Measurements from ENCODE around the gene RNGTT. TPM values are rescaled to one million over a fixed set of nuclear protein-coding genes. Genes with fewer than 3 reads are reported as not detected.

The RNGTT gene
- total and polyA plus RNA-seq, 8 donors, result 1.8 to 31.6 (median 5.8) TPM

- Histone ChIP-seq H3K36me3 (no peaks in the 10 kb centered on the region), H3K27ac (no peak overlapping the region), H3K4me1 (no peaks in the 10 kb centered on the region), H3K9me3 (no peaks in the 10 kb centered on the region), H3K27me3 (no peaks in the 10 kb centered on the region), H3K4me3 (no peak overlapping the region)
- intact Hi-C loops (cut with DNase I; ENCODE audit: low total_unique reads), result no loop called here
- no peak for DNase-seq
- no peak for TF ChIP-seq POLR2AphosphoS5 (IDR thresholded peaks at IDR 0.05)
- TF ChIP-seq POLR2A (IDR thresholded peaks at IDR 0.05), result no peak
- TF ChIP-seq EP300 (IDR thresholded peaks at IDR 0.05), result no peak
- no peak for TF ChIP-seq CTCF (IDR thresholded peaks at IDR 0.05)
- 90 to 94% (median 93%) methylated on average over 7 of the region's 7 CpGs for WGBS, 5 donors
Measured at GRCh38 chr6:88619951-88620350, 343.5 kb downstream of the RNGTT start.

GRCh38 chr6:88616380-88616779, 347.0 kb downstream of the RNGTT start:
- H3K4me1 ChIP-seq, result no peaks in the 10 kb centered on the region
- TF ChIP-seq CTCF (IDR thresholded peaks at IDR 0.05) (no peak), EP300 (IDR thresholded peaks at IDR 0.05) (no peak), POLR2A (IDR thresholded peaks at IDR 0.05) (no peak), POLR2AphosphoS5 (IDR thresholded peaks at IDR 0.05) (no peak)
- no peaks in the 10 kb centered on the region for H3K27me3 ChIP-seq
- H3K27ac ChIP-seq, result no peak overlapping the region
- 89 to 95% (median 93%) methylated on average over 1 of the region's 1 CpG for WGBS, 5 donors
- H3K36me3 ChIP-seq, result peaks cover 0 to 17% (median 12%) of the 10 kb centered on the region in 4 donors
- intact Hi-C loops (cut with DNase I; ENCODE audit: low total_unique reads), result no loop called here
- no peak overlapping the region for H3K4me3 ChIP-seq
- no peaks in the 10 kb centered on the region for H3K9me3 ChIP-seq
- DNase-seq, result no peak

DNA sequence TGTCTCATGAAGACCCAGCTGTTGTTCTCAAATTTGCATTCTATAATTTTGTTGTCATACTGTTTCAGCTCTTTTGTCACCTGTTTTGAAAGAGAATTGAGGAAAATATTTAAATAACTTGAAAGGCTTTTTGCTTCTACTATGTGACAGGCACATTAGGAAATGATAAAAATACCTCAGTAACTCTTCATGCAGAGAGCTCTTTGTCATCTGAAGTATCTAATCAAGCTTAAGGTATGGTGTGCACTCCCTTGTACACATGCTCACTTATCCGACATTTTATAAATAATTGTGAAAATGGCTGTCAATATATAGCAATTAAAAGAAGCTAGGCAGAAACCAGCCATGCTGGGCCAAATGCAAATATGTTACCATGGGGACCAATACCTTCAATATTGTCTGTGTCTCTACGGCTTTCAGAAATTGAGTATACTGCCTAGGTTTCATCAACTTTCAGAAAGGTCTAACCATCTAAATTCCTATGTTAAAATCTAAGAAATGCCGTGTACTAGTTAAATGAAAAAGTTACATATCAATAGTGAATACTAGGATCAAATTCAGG, 349.0 kb downstream of the RNGTT start:
- DNase-seq, result no peak
- Histone ChIP-seq H3K27ac (no peak overlapping the region), H3K4me1 (no peaks in the 10 kb centered on the region), H3K36me3 (peaks cover 0 to 18% (median 16%) of the 10 kb centered on the region in 4 donors), H3K9me3 (no peaks in the 10 kb centered on the region), H3K4me3 (no peak overlapping the region), H3K27me3 (no peaks in the 10 kb centered on the region)
- 94 to 98% (median 96%) methylated on average over 3 of the region's 3 CpGs for WGBS, 5 donors
- intact Hi-C loops (cut with DNase I; ENCODE audit: low total_unique reads), result no loop called here
- no peak for TF ChIP-seq POLR2AphosphoS5 (IDR thresholded peaks at IDR 0.05)
- TF ChIP-seq EP300 (IDR thresholded peaks at IDR 0.05), result no peak
- no peak for TF ChIP-seq POLR2A (IDR thresholded peaks at IDR 0.05)
- no peak for TF ChIP-seq CTCF (IDR thresholded peaks at IDR 0.05)

- no peak for TF ChIP-seq POLR2AphosphoS5 (IDR thresholded peaks at IDR 0.05)
- no peak for TF ChIP-seq POLR2A (IDR thresholded peaks at IDR 0.05)
- no peak for TF ChIP-seq CTCF (IDR thresholded peaks at IDR 0.05)
- TF ChIP-seq EP300 (IDR thresholded peaks at IDR 0.05), result no peak
Measured at GRCh38 chr6:88612631-88613030, 350.8 kb downstream of the RNGTT start.

More at GRCh38 chr6:88612631-88613030, 350.8 kb downstream of the RNGTT start:
- peaks cover 0 to 18% (median 16%) of the 10 kb centered on the region in 4 donors for H3K36me3 ChIP-seq
- no peak overlapping the region for H3K27ac ChIP-seq
- no peak overlapping the region for H3K4me3 ChIP-seq
- no peaks in the 10 kb centered on the region for H3K4me1 ChIP-seq
- WGBS, 5 donors, result 85 to 92% (median 87%) methylated on average over 5 of the region's 5 CpGs
- H3K27me3 ChIP-seq, result no peaks in the 10 kb centered on the region
- H3K9me3 ChIP-seq, result no peaks in the 10 kb centered on the region
- DNase-seq, result peak in 1 of 2 donors; percentile 10
- intact Hi-C loops (cut with DNase I; ENCODE audit: low total_unique reads), result no loop called here
